ENCODE measurements around the gene RSRC1. TPM values are rescaled to one million over a fixed set of nuclear protein-coding genes. Genes with fewer than 3 reads are reported as not detected.
"Not testable (repeated sequence)": the region's sequence is repeated elsewhere in the genome, so short reads cannot be mapped to it uniquely, and the experiment has no call there.

Gene RSRC1
- total and polyA plus RNA-seq, 11 donors, result 9.5 to 24.9 (median 21.3) TPM

GRCh38 chr3:158109295-158109803 is 540 bp upstream of the RSRC1 start:
- peaks cover 0 to 52% (median 18%) of the 10 kb centered on the region in 12 donors for H3K4me1 ChIP-seq
- H3K36me3 ChIP-seq, result no peaks in the 10 kb centered on the region
- H3K27me3 ChIP-seq, result peaks cover 20 to 51% (median 44%) of the 10 kb centered on the region in 9 donors
- H3K9me3 ChIP-seq, result peaks cover 0 to 12% (median 0%) of the 10 kb centered on the region in 12 donors
- DNase-seq, result no peak
- TF ChIP-seq POLR2A (IDR thresholded peaks at IDR 0.05), result no peak
- TF ChIP-seq CTCF (IDR thresholded peaks at IDR 0.05), result no peak
- no peak for ATAC-seq
- H3K4me3 ChIP-seq, result peak overlapping the region; percentile 72 to 95 (median 84)
- intact Hi-C loops (cut with DNase I), result loop anchor here in 1 of 10 donors (10.0 kb wide), 1 partner anchor 325 kb away; no protein-coding TSS in a partner anchor
- H3K27ac ChIP-seq, result peak overlapping the region in 4 of 12 donors; percentile 41 to 77 (median 74)
- WGBS, 4 donors, result 7 to 10% (median 9%) methylated on average over 9 of the region's 9 CpGs

GRCh38 chr3:158110658-158111018 is 749 bp downstream of the RSRC1 start:
- no peak for TF ChIP-seq POLR2A (IDR thresholded peaks at IDR 0.05)
- DNase-seq, result no peak
- H3K27ac ChIP-seq, result peak overlapping the region in 10 of 12 donors; percentile 23 to 81 (median 72)
- intact Hi-C loops (cut with DNase I), result no loop called here
- H3K4me3 ChIP-seq, result peak overlapping the region; percentile 72 to 95 (median 84)
- no peaks in the 10 kb centered on the region for H3K36me3 ChIP-seq
- peaks cover 0 to 41% (median 15%) of the 10 kb centered on the region in 12 donors for H3K4me1 ChIP-seq
- H3K27me3 ChIP-seq, result peaks cover 18 to 39% (median 33%) of the 10 kb centered on the region in 9 donors
- peaks cover 0 to 14% (median 0%) of the 10 kb centered on the region in 12 donors for H3K9me3 ChIP-seq
- WGBS, 4 donors, result 14 to 23% (median 18%) methylated on average over 4 of the region's 4 CpGs
- ATAC-seq, result no peak

GRCh38 chr3:158111861-158112260 is 2.0 kb downstream of the RSRC1 start:
- Histone ChIP-seq H3K36me3 (no peaks in the 10 kb centered on the region), H3K27me3 (peaks cover 13 to 26% (median 25%) of the 10 kb centered on the region in 9 donors), H3K4me1 (peaks cover 0 to 30% (median 13%) of the 10 kb centered on the region in 12 donors), H3K27ac (no peak overlapping the region), H3K4me3 (peak overlapping the region in 1 of 12 donors; percentile 74), H3K9me3 (peaks cover 0 to 14% (median 0%) of the 10 kb centered on the region in 12 donors)
- no peak for DNase-seq
- no peak for ATAC-seq
- intact Hi-C loops (cut with DNase I), result no loop called here
- WGBS, 4 donors, result 68 to 76% (median 72%) methylated on average over 2 of the region's 2 CpGs
- TF ChIP-seq CTCF (IDR thresholded peaks at IDR 0.05) (no peak), POLR2A (IDR thresholded peaks at IDR 0.05) (no peak)

GRCh38 chr3:158113595-158113994 is 3.7 kb downstream of the RSRC1 start:
- Histone ChIP-seq H3K9me3 (peaks cover 0 to 14% (median 0%) of the 10 kb centered on the region in 12 donors), H3K4me1 (peaks cover 0 to 19% (median 7%) of the 10 kb centered on the region in 12 donors)
- ATAC-seq; intact Hi-C loops (cut with DNase I); H3K27ac ChIP-seq; H3K36me3 ChIP-seq; H3K4me3 ChIP-seq; H3K27me3 ChIP-seq; DNase-seq: not testable (repeated sequence)
- WGBS, 4 donors, result 95 to 99% (median 97%) methylated on average over 2 of the region's 2 CpGs

GRCh38 chr3:158120330-158120729 is 10.4 kb downstream of the RSRC1 start:
- intact Hi-C loops (cut with DNase I), result no loop called here
- no peak overlapping the region for H3K4me3 ChIP-seq
- no peak for ATAC-seq
- TF ChIP-seq CTCF (IDR thresholded peaks at IDR 0.05) (no peak), POLR2A (IDR thresholded peaks at IDR 0.05) (no peak)
- no peak for DNase-seq
- peaks cover 0 to 3% (median 0%) of the 10 kb centered on the region in 12 donors for H3K9me3 ChIP-seq
- H3K4me1 ChIP-seq, result no peaks in the 10 kb centered on the region
- H3K27me3 ChIP-seq, result no peaks in the 10 kb centered on the region
- H3K36me3 ChIP-seq, result peaks cover 0 to 32% (median 22%) of the 10 kb centered on the region in 9 donors
- H3K27ac ChIP-seq, result no peak overlapping the region
